Activated T-cell treated with anti-CD3 and anti-CD28 coated beads, Interleukin-2, amount 50 U/mL, for 72 hours (primary cell): Measurements from ENCODE around the gene KHDC3L. TPM values are rescaled to one million over a fixed set of nuclear protein-coding genes. Genes with fewer than 3 reads are reported as not detected.

Experiments used
- ATAC-seq, 2 donors: fragments of 150-1000 bp; cut with Tn5 transposase; replicated peaks in 1 of 2; 2 replicates each; pipeline ENCODE4 v1.10.0; 2021; ENCODE audit warnings: moderate library complexity in 2 of 2, mild to moderate bottlenecking in 1 of 2
- DNase-seq, 2 donors: peaks; one replicate each; pipeline ENCODE4 v3.0.0; 2021 to 2022; ENCODE audit warnings: mixed read lengths in 1 of 2
- H3K27ac Mint-ChIP-seq: one replicate; pipeline ENCODE4 v1.8.0; 2022; ENCODE audit warnings: mild to moderate bottlenecking, moderate library complexity, mixed read lengths
- H3K27me3 Mint-ChIP-seq: one replicate; pipeline ENCODE4 v1.8.0; 2022; ENCODE audit warnings: low read depth, mixed read lengths
- H3K36me3 Mint-ChIP-seq, 2 donors: one replicate each; pipeline ENCODE4 v1.8.0; 2022; ENCODE audit warnings: mixed read lengths in 2 of 2, mild to moderate bottlenecking in 1 of 2; ENCODE audit not compliant: insufficient read depth in 2 of 2
- H3K4me1 Mint-ChIP-seq: one replicate; pipeline ENCODE4 v1.8.0; 2022; ENCODE audit warnings: low read depth, mixed read lengths
- H3K4me3 Mint-ChIP-seq, 2 donors: one replicate each; pipeline ENCODE4 v1.8.0; 2022; ENCODE audit warnings: mild to moderate bottlenecking in 2 of 2, mixed read lengths in 2 of 2, moderate library complexity in 2 of 2
- H3K9me3 Mint-ChIP-seq, 2 donors: one replicate each; pipeline ENCODE4 v1.8.0; 2022; ENCODE audit warnings: mixed read lengths in 2 of 2
- total RNA-seq, 2 donors: library from RNA; stranded (reverse); gene quantifications; one replicate each; pipeline ENCODE4 v1.2.3, GENCODE V29; 2022

The KHDC3L gene
- total RNA-seq: not detected

- no peaks in the 10 kb centered on the region for H3K9me3 Mint-ChIP-seq
- H3K4me3 Mint-ChIP-seq: no peak within 1 kb of the TSS
- no peak for DNase-seq
- no peaks in the 10 kb centered on the region for H3K27me3 Mint-ChIP-seq
- no peaks in the 10 kb centered on the region for H3K36me3 Mint-ChIP-seq
- H3K27ac Mint-ChIP-seq: no peak within 1 kb of the TSS
- H3K4me1 Mint-ChIP-seq: no peaks in the 10 kb centered on the region
- no peak for ATAC-seq
These were observed at the start of gene KHDC3L for GRCh38 chr6:73362358-73362757. Gene KHDC3L (plus strand): TSS chr6:73362658. CDS start chr6:73362730, 72 bp downstream.

- Mint-ChIP-seq H3K27ac (no peak overlapping the region), H3K4me3 (peak overlapping the region; percentile 51 to 64), H3K4me1 (peaks cover 6% of the 10 kb centered on the region), H3K36me3 (peaks cover 5 to 11% of the 10 kb centered on the region in 2 donors), H3K9me3 (peaks cover 0 to 5% of the 10 kb centered on the region in 2 donors), H3K27me3 (peaks cover 73% of the 10 kb centered on the region)
- peak in 1 of 2 donors; percentile 8 for DNase-seq
- ATAC-seq: peak in 1 of 2 donors; percentile 23
These were observed 47.6 kb upstream of the KHDC3L start for GRCh38 chr6:73314577-73315492.

GRCh38 chr6:73323323-73323722 lies 39.1 kb upstream of the KHDC3L start:
- Mint-ChIP-seq H3K27me3 (peaks cover 10% of the 10 kb centered on the region), H3K4me3 (no peak overlapping the region), H3K9me3 (no peaks in the 10 kb centered on the region), H3K36me3 (no peaks in the 10 kb centered on the region), H3K4me1 (no peaks in the 10 kb centered on the region), H3K27ac (no peak overlapping the region)
- no peak for DNase-seq
- ATAC-seq: no peak

GRCh38 chr6:73325656-73326055 lies 36.8 kb upstream of the KHDC3L start:
- Mint-ChIP-seq H3K4me1 (peaks cover 6% of the 10 kb centered on the region), H3K27ac (no peak overlapping the region), H3K36me3 (no peaks in the 10 kb centered on the region), H3K9me3 (no peaks in the 10 kb centered on the region), H3K27me3 (peaks cover 15% of the 10 kb centered on the region), H3K4me3 (no peak overlapping the region)
- ATAC-seq: no peak
- no peak for DNase-seq

GRCh38 chr6:73328790-73329189 lies 33.7 kb upstream of the KHDC3L start:
- Mint-ChIP-seq H3K4me1 (peaks cover 6% of the 10 kb centered on the region), H3K9me3 (no peaks in the 10 kb centered on the region), H3K27ac (no peak overlapping the region), H3K36me3 (no peaks in the 10 kb centered on the region), H3K4me3 (no peak overlapping the region), H3K27me3 (peaks cover 24% of the 10 kb centered on the region)
- DNase-seq (no peak), ATAC-seq (no peak)

- no peaks in the 10 kb centered on the region for H3K9me3 Mint-ChIP-seq
- peak in 1 of 2 donors; percentile 17 for DNase-seq
- no peaks in the 10 kb centered on the region for H3K36me3 Mint-ChIP-seq
- no peak overlapping the region for H3K27ac Mint-ChIP-seq
- H3K4me3 Mint-ChIP-seq: no peak overlapping the region
- H3K27me3 Mint-ChIP-seq: peaks cover 24% of the 10 kb centered on the region
- H3K4me1 Mint-ChIP-seq: peaks cover 6% of the 10 kb centered on the region
- peak; percentile 49 to 78 for ATAC-seq
These were observed 33.3 kb upstream of the KHDC3L start for GRCh38 chr6:73329201-73329600.

- DNase-seq (no peak), ATAC-seq (no peak)
- H3K4me3 Mint-ChIP-seq: no peak overlapping the region
- H3K4me1 Mint-ChIP-seq: no peaks in the 10 kb centered on the region
- H3K27me3 Mint-ChIP-seq: peaks cover 4% of the 10 kb centered on the region
- no peaks in the 10 kb centered on the region for H3K9me3 Mint-ChIP-seq
- no peaks in the 10 kb centered on the region for H3K36me3 Mint-ChIP-seq
- no peak overlapping the region for H3K27ac Mint-ChIP-seq
These were observed 23.1 kb upstream of the KHDC3L start for GRCh38 chr6:73339340-73339739.

- no peaks in the 10 kb centered on the region for H3K36me3 Mint-ChIP-seq
These were observed 22.4 kb upstream of the KHDC3L start for GRCh38 chr6:73340048-73340447.

GRCh38 chr6:73341335-73341734 lies 21.1 kb upstream of the KHDC3L start:
- DNase-seq: no peak
- H3K4me1 Mint-ChIP-seq: no peaks in the 10 kb centered on the region
- ATAC-seq: no peak
- H3K36me3 Mint-ChIP-seq: no peaks in the 10 kb centered on the region
- H3K4me3 Mint-ChIP-seq: no peak overlapping the region
- peaks cover 4% of the 10 kb centered on the region for H3K27me3 Mint-ChIP-seq
- H3K9me3 Mint-ChIP-seq: no peaks in the 10 kb centered on the region
- no peak overlapping the region for H3K27ac Mint-ChIP-seq

More at GRCh38 chr6:73340048-73340447, 22.4 kb upstream of the KHDC3L start:
- H3K27ac Mint-ChIP-seq: no peak overlapping the region
- no peak for ATAC-seq
- H3K9me3 Mint-ChIP-seq: no peaks in the 10 kb centered on the region
- no peaks in the 10 kb centered on the region for H3K4me1 Mint-ChIP-seq
- no peak overlapping the region for H3K4me3 Mint-ChIP-seq
- DNase-seq: no peak
- peaks cover 4% of the 10 kb centered on the region for H3K27me3 Mint-ChIP-seq

- DNase-seq (no peak), ATAC-seq (no peak)
- H3K9me3 Mint-ChIP-seq: no peaks in the 10 kb centered on the region
- H3K27me3 Mint-ChIP-seq: peaks cover 10% of the 10 kb centered on the region
- H3K4me1 Mint-ChIP-seq: no peaks in the 10 kb centered on the region
- no peak overlapping the region for H3K4me3 Mint-ChIP-seq
- no peaks in the 10 kb centered on the region for H3K36me3 Mint-ChIP-seq
- H3K27ac Mint-ChIP-seq: no peak overlapping the region
These were observed 20.3 kb upstream of the KHDC3L start for GRCh38 chr6:73342174-73342573.

- H3K27ac Mint-ChIP-seq: no peak overlapping the region
- no peaks in the 10 kb centered on the region for H3K4me1 Mint-ChIP-seq
- no peaks in the 10 kb centered on the region for H3K9me3 Mint-ChIP-seq
- H3K36me3 Mint-ChIP-seq: no peaks in the 10 kb centered on the region
- no peak overlapping the region for H3K4me3 Mint-ChIP-seq
- peaks cover 20% of the 10 kb centered on the region for H3K27me3 Mint-ChIP-seq
- DNase-seq (no peak), ATAC-seq (no peak)
These were observed 19.3 kb upstream of the KHDC3L start for GRCh38 chr6:73343164-73343563.

GRCh38 chr6:73348550-73349204 lies 13.8 kb upstream of the KHDC3L start:
- Mint-ChIP-seq H3K27me3 (peaks cover 46% of the 10 kb centered on the region), H3K4me3 (no peak overlapping the region)

GRCh38 chr6:73349311-73349710 lies 13.1 kb upstream of the KHDC3L start:
- Mint-ChIP-seq H3K27me3 (peaks cover 46% of the 10 kb centered on the region), H3K27ac (no peak overlapping the region), H3K4me1 (no peaks in the 10 kb centered on the region), H3K9me3 (no peaks in the 10 kb centered on the region), H3K36me3 (no peaks in the 10 kb centered on the region), H3K4me3 (no peak overlapping the region)
- DNase-seq (no peak), ATAC-seq (no peak)

More at GRCh38 chr6:73348550-73349204, 13.8 kb upstream of the KHDC3L start:
- no peak for DNase-seq
- Mint-ChIP-seq H3K27ac (no peak overlapping the region), H3K4me1 (no peaks in the 10 kb centered on the region), H3K9me3 (no peaks in the 10 kb centered on the region), H3K36me3 (no peaks in the 10 kb centered on the region)
- no peak for ATAC-seq
